Astrocyte (in vitro differentiated cells and primary cell): ENCODE data around the gene RNF121.

Experiments used
- EZH2 ChIP-seq: IDR thresholded peaks from 2 replicates; pipeline ENCODE4 v1.6.1; 2012; ENCODE audit warnings: mild to moderate bottlenecking, low read length, inconsistent platforms; ENCODE audit not compliant: insufficient read depth
- TF ChIP-seq, protein P1 (sequence below): IDR thresholded peaks from 2 replicates; pipeline ENCODE4 v1.5.1; 2011; ENCODE audit warnings: low read depth, mild to moderate bottlenecking, inconsistent platforms, low read length, moderate library complexity; ENCODE audit not compliant: insufficient read depth

DNA sequence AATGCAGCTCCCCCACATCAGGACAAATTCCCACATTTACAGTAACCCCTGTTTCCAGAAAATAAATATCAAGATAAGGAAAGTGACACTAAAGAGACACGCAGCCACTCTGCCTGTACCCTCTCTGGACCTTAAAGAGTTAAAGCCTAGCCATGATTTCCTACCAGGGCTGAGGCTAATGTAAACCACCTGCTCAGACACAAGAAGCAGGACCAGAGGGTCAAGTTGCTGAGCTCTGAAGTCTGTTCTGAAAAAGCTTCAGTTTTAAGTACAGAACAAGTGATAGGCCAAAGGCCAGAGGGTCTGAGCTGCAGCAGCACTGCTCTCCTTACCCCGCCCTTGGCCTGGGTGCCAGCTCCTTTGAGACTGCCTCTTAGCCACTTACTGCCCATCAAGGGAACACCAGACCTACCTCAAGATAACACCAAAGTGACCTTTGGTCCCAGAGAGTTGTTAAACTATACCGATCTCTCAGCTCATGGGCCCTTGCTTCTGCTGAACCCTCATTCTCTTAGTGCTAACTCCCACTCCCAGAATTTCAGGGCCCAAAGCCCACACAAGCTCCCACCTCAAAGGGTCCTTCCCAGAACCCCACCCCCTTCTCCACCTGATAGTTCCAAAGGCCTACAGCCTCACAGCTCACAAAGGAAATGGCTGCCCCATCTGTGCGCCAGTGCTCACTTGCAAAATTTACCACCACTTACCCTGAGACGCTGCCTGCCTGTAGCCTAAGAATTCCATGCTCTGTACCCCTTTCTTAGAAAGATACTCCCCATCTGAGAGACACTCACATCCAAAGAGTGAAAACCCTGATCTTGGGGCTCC lies 110.4 kb downstream of the RNF121 start:
- TF ChIP-seq, protein P1, sequence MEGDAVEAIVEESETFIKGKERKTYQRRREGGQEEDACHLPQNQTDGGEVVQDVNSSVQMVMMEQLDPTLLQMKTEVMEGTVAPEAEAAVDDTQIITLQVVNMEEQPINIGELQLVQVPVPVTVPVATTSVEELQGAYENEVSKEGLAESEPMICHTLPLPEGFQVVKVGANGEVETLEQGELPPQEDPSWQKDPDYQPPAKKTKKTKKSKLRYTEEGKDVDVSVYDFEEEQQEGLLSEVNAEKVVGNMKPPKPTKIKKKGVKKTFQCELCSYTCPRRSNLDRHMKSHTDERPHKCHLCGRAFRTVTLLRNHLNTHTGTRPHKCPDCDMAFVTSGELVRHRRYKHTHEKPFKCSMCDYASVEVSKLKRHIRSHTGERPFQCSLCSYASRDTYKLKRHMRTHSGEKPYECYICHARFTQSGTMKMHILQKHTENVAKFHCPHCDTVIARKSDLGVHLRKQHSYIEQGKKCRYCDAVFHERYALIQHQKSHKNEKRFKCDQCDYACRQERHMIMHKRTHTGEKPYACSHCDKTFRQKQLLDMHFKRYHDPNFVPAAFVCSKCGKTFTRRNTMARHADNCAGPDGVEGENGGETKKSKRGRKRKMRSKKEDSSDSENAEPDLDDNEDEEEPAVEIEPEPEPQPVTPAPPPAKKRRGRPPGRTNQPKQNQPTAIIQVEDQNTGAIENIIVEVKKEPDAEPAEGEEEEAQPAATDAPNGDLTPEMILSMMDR: no peak
- no peak for TF ChIP-seq EZH2
